ENCODE results near the gene PPFIA1.
A peak's percentile ranks its signal among the peaks of the same experiment; 100 is the strongest.

The PPFIA1 gene

GRCh38 chr11:70226967-70227366 is 43.5 kb upstream of the PPFIA1 start:
- Histone ChIP-seq H3K9ac (ENCODE audit: low read length) (no peak overlapping the region), H2BK12ac (ENCODE audit: low read length) (no peak overlapping the region), H3K4ac (ENCODE audit: low read depth, low read length) (no peak overlapping the region), H4K12ac (ENCODE audit: low read depth, low read length) (no peak overlapping the region), H3K79me1 (ENCODE audit: low read length) (no peaks in the 10 kb centered on the region), H3K23ac (ENCODE audit: low read length) (no peak overlapping the region), H3K4me1 (ENCODE audit: control insufficient read depth in 1 of 2, insufficient read depth in 2 of 2, low read length in 2 of 2) (peaks cover 1 to 3% of the 10 kb centered on the region in 2 experiments), H3K4me2 (ENCODE audit: low read length) (no peak overlapping the region), H2AK5ac (ENCODE audit: low read length) (no peak overlapping the region), H3K36me3 (ENCODE audit: control insufficient read depth in 1 of 2, insufficient read depth in 2 of 2, low read length in 2 of 2) (no peaks in the 10 kb centered on the region), H4K8ac (ENCODE audit: low read depth, low read length) (no peak overlapping the region), H3K14ac (ENCODE audit: low read length) (no peak overlapping the region), H2AFZ (ENCODE audit: insufficient read depth, low read length, poor library complexity) (no peak overlapping the region), H3K27ac (ENCODE audit: low read depth, low read length) (no peak overlapping the region), H3K9me3 (ENCODE audit: insufficient read depth, low read depth, low read length) (no peaks in the 10 kb centered on the region), H2BK120ac (ENCODE audit: insufficient read depth, low read length, poor library complexity) (no peak overlapping the region), H4K91ac (ENCODE audit: low read depth, low read length) (peak overlapping the region; percentile 29), H2BK5ac (ENCODE audit: low read depth, low read length, poor library complexity) (no peak overlapping the region), H3K79me2 (ENCODE audit: control insufficient read depth, insufficient read depth, low read length, poor library complexity) (no peaks in the 10 kb centered on the region), H3K27me3 (ENCODE audit: insufficient read depth, low read length) (no peaks in the 10 kb centered on the region), H3K4me3 (ENCODE audit: low read depth, low read length) (no peak overlapping the region), H3K18ac (ENCODE audit: low read length) (no peak overlapping the region)
- WGBS (ENCODE audit: extremely low coverage, insufficient coverage, insufficient read length) = no CpG with 5 or more reads among the region's 9 CpGs
- DNase-seq = peak; percentile 14 to 47

GRCh38 chr11:70229737-70230136 is 40.8 kb upstream of the PPFIA1 start:
- Histone ChIP-seq H3K9me3 (ENCODE audit: insufficient read depth, low read depth, low read length) (no peaks in the 10 kb centered on the region), H3K4me2 (ENCODE audit: low read length) (no peak overlapping the region), H2AK5ac (ENCODE audit: low read length) (no peak overlapping the region), H3K9ac (ENCODE audit: low read length) (no peak overlapping the region), H2BK120ac (ENCODE audit: insufficient read depth, low read length, poor library complexity) (no peak overlapping the region), H3K27me3 (ENCODE audit: insufficient read depth, low read length) (no peaks in the 10 kb centered on the region), H3K18ac (ENCODE audit: low read length) (no peak overlapping the region), H4K8ac (ENCODE audit: low read depth, low read length) (no peak overlapping the region), H3K79me2 (ENCODE audit: control insufficient read depth, insufficient read depth, low read length, poor library complexity) (no peaks in the 10 kb centered on the region), H4K91ac (ENCODE audit: low read depth, low read length) (no peak overlapping the region), H3K79me1 (ENCODE audit: low read length) (no peaks in the 10 kb centered on the region), H2BK5ac (ENCODE audit: low read depth, low read length, poor library complexity) (no peak overlapping the region), H3K27ac (ENCODE audit: low read depth, low read length) (no peak overlapping the region), H3K36me3 (ENCODE audit: control insufficient read depth in 1 of 2, insufficient read depth in 2 of 2, low read length in 2 of 2) (no peaks in the 10 kb centered on the region), H3K4me1 (ENCODE audit: control insufficient read depth in 1 of 2, insufficient read depth in 2 of 2, low read length in 2 of 2) (peaks cover 1 to 3% of the 10 kb centered on the region in 2 experiments), H2BK12ac (ENCODE audit: low read length) (no peak overlapping the region), H3K4me3 (ENCODE audit: low read depth, low read length) (no peak overlapping the region), H3K14ac (ENCODE audit: low read length) (no peak overlapping the region), H3K4ac (ENCODE audit: low read depth, low read length) (no peak overlapping the region), H4K12ac (ENCODE audit: low read depth, low read length) (no peak overlapping the region), H2AFZ (ENCODE audit: insufficient read depth, low read length, poor library complexity) (no peak overlapping the region), H3K23ac (ENCODE audit: low read length) (no peak overlapping the region)
- no CpG with 5 or more reads among the region's 10 CpGs for WGBS (ENCODE audit: extremely low coverage, insufficient coverage, insufficient read length)
- DNase-seq = peak; percentile 24 to 54

GRCh38 chr11:70230151-70230839 is 40.2 kb upstream of the PPFIA1 start:
- H4K12ac ChIP-seq (ENCODE audit: low read depth, low read length) = no peak overlapping the region
- no peak overlapping the region for H3K4ac ChIP-seq (ENCODE audit: low read depth, low read length)
- H3K4me3 ChIP-seq (ENCODE audit: low read depth, low read length) = no peak overlapping the region
- H2BK12ac ChIP-seq (ENCODE audit: low read length) = no peak overlapping the region
- H2AK5ac ChIP-seq (ENCODE audit: low read length) = no peak overlapping the region
- H3K9me3 ChIP-seq (ENCODE audit: insufficient read depth, low read depth, low read length) = no peaks in the 10 kb centered on the region
- H3K27me3 ChIP-seq (ENCODE audit: insufficient read depth, low read length) = no peaks in the 10 kb centered on the region
- no peak overlapping the region for H3K18ac ChIP-seq (ENCODE audit: low read length)
- no peaks in the 10 kb centered on the region for H3K79me2 ChIP-seq (ENCODE audit: control insufficient read depth, insufficient read depth, low read length, poor library complexity)
- no peak overlapping the region for H3K23ac ChIP-seq (ENCODE audit: low read length)
- no CpG with 5 or more reads among the region's 8 CpGs for WGBS (ENCODE audit: extremely low coverage, insufficient coverage, insufficient read length)
- H3K4me2 ChIP-seq (ENCODE audit: low read length) = no peak overlapping the region
- H4K8ac ChIP-seq (ENCODE audit: low read depth, low read length) = no peak overlapping the region
- no peak overlapping the region for H2AFZ ChIP-seq (ENCODE audit: insufficient read depth, low read length, poor library complexity)
- H3K79me1 ChIP-seq (ENCODE audit: low read length) = no peaks in the 10 kb centered on the region
- H3K4me1 ChIP-seq (ENCODE audit: control insufficient read depth in 1 of 2, insufficient read depth in 2 of 2, low read length in 2 of 2) = peaks cover 1 to 3% of the 10 kb centered on the region in 2 experiments
- no peak for DNase-seq
- no peaks in the 10 kb centered on the region for H3K36me3 ChIP-seq (ENCODE audit: control insufficient read depth in 1 of 2, insufficient read depth in 2 of 2, low read length in 2 of 2)
- H4K91ac ChIP-seq (ENCODE audit: low read depth, low read length) = no peak overlapping the region
- no peak overlapping the region for H3K9ac ChIP-seq (ENCODE audit: low read length)
- H2BK120ac ChIP-seq (ENCODE audit: insufficient read depth, low read length, poor library complexity) = no peak overlapping the region
- no peak overlapping the region for H3K27ac ChIP-seq (ENCODE audit: low read depth, low read length)
- no peak overlapping the region for H3K14ac ChIP-seq (ENCODE audit: low read length)
- H2BK5ac ChIP-seq (ENCODE audit: low read depth, low read length, poor library complexity) = no peak overlapping the region

GRCh38 chr11:70230840-70231710 is 39.4 kb upstream of the PPFIA1 start:
- no CpG with 5 or more reads among the region's 22 CpGs for WGBS (ENCODE audit: extremely low coverage, insufficient coverage, insufficient read length)
- Histone ChIP-seq H3K4me1 (ENCODE audit: control insufficient read depth in 1 of 2, insufficient read depth in 2 of 2, low read length in 2 of 2) (peaks cover 1 to 3% of the 10 kb centered on the region in 2 experiments), H2BK120ac (ENCODE audit: insufficient read depth, low read length, poor library complexity) (no peak overlapping the region), H3K79me2 (ENCODE audit: control insufficient read depth, insufficient read depth, low read length, poor library complexity) (no peaks in the 10 kb centered on the region), H4K12ac (ENCODE audit: low read depth, low read length) (no peak overlapping the region), H2AFZ (ENCODE audit: insufficient read depth, low read length, poor library complexity) (no peak overlapping the region), H3K27me3 (ENCODE audit: insufficient read depth, low read length) (no peaks in the 10 kb centered on the region), H3K18ac (ENCODE audit: low read length) (no peak overlapping the region), H2AK5ac (ENCODE audit: low read length) (no peak overlapping the region), H3K4ac (ENCODE audit: low read depth, low read length) (no peak overlapping the region), H2BK12ac (ENCODE audit: low read length) (no peak overlapping the region), H2BK5ac (ENCODE audit: low read depth, low read length, poor library complexity) (no peak overlapping the region), H3K79me1 (ENCODE audit: low read length) (no peaks in the 10 kb centered on the region), H3K9ac (ENCODE audit: low read length) (no peak overlapping the region), H3K4me3 (ENCODE audit: low read depth, low read length) (no peak overlapping the region), H4K8ac (ENCODE audit: low read depth, low read length) (peak overlapping the region; percentile 4), H3K27ac (ENCODE audit: low read depth, low read length) (no peak overlapping the region), H3K9me3 (ENCODE audit: insufficient read depth, low read depth, low read length) (no peaks in the 10 kb centered on the region), H3K23ac (ENCODE audit: low read length) (no peak overlapping the region), H3K4me2 (ENCODE audit: low read length) (no peak overlapping the region), H3K14ac (ENCODE audit: low read length) (no peak overlapping the region), H3K36me3 (ENCODE audit: control insufficient read depth in 1 of 2, insufficient read depth in 2 of 2, low read length in 2 of 2) (no peaks in the 10 kb centered on the region), H4K91ac (ENCODE audit: low read depth, low read length) (peak overlapping the region; percentile 71)
- DNase-seq = no peak

Data from trophoblast cell (in vitro differentiated cells and primary cell).